ENCODE results near the gene KRTAP10-11. TPM values are rescaled to one million over a fixed set of nuclear protein-coding genes. Genes with fewer than 3 reads are reported as not detected.

The KRTAP10-11 gene
- total RNA-seq, 3 donors from 2014 or later = not detected

- no peaks in the 10 kb centered on the region for H3K36me3 ChIP-seq
- no peaks in the 10 kb centered on the region for H3K27me3 ChIP-seq
- TF ChIP-seq POLR2A (IDR thresholded peaks at IDR 0.05) = no peak
- no peak for TF ChIP-seq POLR2AphosphoS5 (IDR thresholded peaks at IDR 0.05)
- no peak for TF ChIP-seq CTCF (IDR thresholded peaks at IDR 0.05)
- no peak overlapping the region for H3K27ac ChIP-seq
- H3K9me3 ChIP-seq = peaks cover 18 to 31% of the 10 kb centered on the region in 2 donors
- intact Hi-C loops (cut with DNase I; ENCODE audit: low total_unique reads) = loop anchor here (10.0 kb wide), 1 partner anchor 146 kb away; no protein-coding TSS in a partner anchor
- H3K4me3 ChIP-seq = no peak overlapping the region
- no peaks in the 10 kb centered on the region for H3K4me1 ChIP-seq
- DNase-seq (ENCODE audit: low spot score in 2 of 2) = no peak
Measured at GRCh38 chr21:44670642-44671432, 24.6 kb downstream of the KRTAP10-11 start.

GRCh38 chr21:44671911-44672310, 25.7 kb downstream of the KRTAP10-11 start:
- no peaks in the 10 kb centered on the region for H3K4me1 ChIP-seq
- H3K4me3 ChIP-seq = no peak overlapping the region
- TF ChIP-seq POLR2A (IDR thresholded peaks at IDR 0.05) (no peak), POLR2AphosphoS5 (IDR thresholded peaks at IDR 0.05) (no peak), CTCF (IDR thresholded peaks at IDR 0.05) (no peak)
- no peak for DNase-seq (ENCODE audit: low spot score in 2 of 2)
- peaks cover 18 to 31% of the 10 kb centered on the region in 2 donors for H3K9me3 ChIP-seq
- intact Hi-C loops (cut with DNase I; ENCODE audit: low total_unique reads) = loop anchor here (10.0 kb wide), 1 partner anchor 147 kb away; no protein-coding TSS in a partner anchor
- no peaks in the 10 kb centered on the region for H3K36me3 ChIP-seq
- no peaks in the 10 kb centered on the region for H3K27me3 ChIP-seq
- no peak overlapping the region for H3K27ac ChIP-seq

- Histone ChIP-seq H3K4me3 (no peak overlapping the region), H3K27me3 (no peaks in the 10 kb centered on the region), H3K27ac (no peak overlapping the region), H3K9me3 (peaks cover under 1 to 5% of the 10 kb centered on the region in 2 donors), H3K4me1 (no peaks in the 10 kb centered on the region), H3K36me3 (no peaks in the 10 kb centered on the region)
- DNase-seq (ENCODE audit: low spot score in 2 of 2) = no peak
- intact Hi-C loops (cut with DNase I; ENCODE audit: low total_unique reads) = loop anchor here (10.0 kb wide), 1 partner anchor 153 kb away; no protein-coding TSS in a partner anchor
- no peak for TF ChIP-seq POLR2AphosphoS5 (IDR thresholded peaks at IDR 0.05)
- no peak for TF ChIP-seq POLR2A (IDR thresholded peaks at IDR 0.05)
- TF ChIP-seq CTCF (IDR thresholded peaks at IDR 0.05) = no peak
Measured at GRCh38 chr21:44677881-44678280, 31.7 kb downstream of the KRTAP10-11 start.

- TF ChIP-seq POLR2AphosphoS5 (IDR thresholded peaks at IDR 0.05) (no peak), CTCF (IDR thresholded peaks at IDR 0.05) (no peak), POLR2A (IDR thresholded peaks at IDR 0.05) (no peak)
- H3K36me3 ChIP-seq = no peaks in the 10 kb centered on the region
- no peaks in the 10 kb centered on the region for H3K4me1 ChIP-seq
- H3K9me3 ChIP-seq = no peaks in the 10 kb centered on the region
- H3K27ac ChIP-seq = no peak overlapping the region
- peaks cover 0 to 4% of the 10 kb centered on the region in 2 donors for H3K27me3 ChIP-seq
- intact Hi-C loops (cut with DNase I; ENCODE audit: low total_unique reads) = no loop called here
- no peak overlapping the region for H3K4me3 ChIP-seq
- DNase-seq (ENCODE audit: low spot score in 2 of 2) = no peak
Measured at GRCh38 chr21:44681152-44681551, 34.9 kb downstream of the KRTAP10-11 start.

- no peak for DNase-seq (ENCODE audit: low spot score in 2 of 2)
- intact Hi-C loops (cut with DNase I; ENCODE audit: low total_unique reads) = no loop called here
- H3K4me1 ChIP-seq = no peaks in the 10 kb centered on the region
- TF ChIP-seq CTCF (IDR thresholded peaks at IDR 0.05) (no peak), POLR2AphosphoS5 (IDR thresholded peaks at IDR 0.05) (no peak), POLR2A (IDR thresholded peaks at IDR 0.05) (no peak)
- no peaks in the 10 kb centered on the region for H3K36me3 ChIP-seq
- peaks cover 0 to 13% of the 10 kb centered on the region in 2 donors for H3K27me3 ChIP-seq
- no peaks in the 10 kb centered on the region for H3K9me3 ChIP-seq
- no peak within 1 kb of the TSS for H3K27ac ChIP-seq
- no peak within 1 kb of the TSS for H3K4me3 ChIP-seq
Measured at GRCh38 chr21:44681861-44682579, 35.8 kb downstream of the KRTAP10-11 start, which contains the start of gene KRTAP12-1. KRTAP12-1 (minus strand) TSS chr21:44682163; CDS start chr21:44682123, 40 bp downstream.

Measured in breast epithelium (tissue), 4 donors.